ENCODE results near the gene ZNF668. TPM values are rescaled to one million over a fixed set of nuclear protein-coding genes. Genes with fewer than 3 reads are reported as not detected.

ZNF668 gene
- total RNA-seq, 1 donor from 2014 or later: 5.4 TPM

GRCh38 chr16:31094424-31095120 is 20.5 kb upstream of the ZNF668 start, which contains the start of gene VKORC1:
Gene VKORC1, minus strand, starts transcription at chr16:31094797. Its CDS starts 68 bp downstream, at chr16:31094729.
- H3K27ac ChIP-seq: peak within 1 kb of the TSS; percentile 73
- peaks cover 17% of the 10 kb centered on the region for H3K4me1 ChIP-seq
- H3K4me3 ChIP-seq: peak within 1 kb of the TSS; percentile 80 to 94
- intact Hi-C loops (cut with DNase I): no loop called here
- H3K27me3 ChIP-seq: no peaks in the 10 kb centered on the region
- H3K9me3 ChIP-seq: no peaks in the 10 kb centered on the region
- TF ChIP-seq CTCF (IDR thresholded peaks at IDR 0.05) (peak in 1 of 3 experiments; percentile 4), POLR2A (IDR thresholded peaks at IDR 0.05) (peak in 1 of 2 donors; percentile 47), POLR2AphosphoS5 (IDR thresholded peaks at IDR 0.05; ENCODE audit: insufficient read depth in 1 of 2, low read depth in 1 of 2) (peak; percentile 92 to 97)
- peak in 1 of 2 donors; percentile 96 for DNase-seq (ENCODE audit: extremely low spot score in 2 of 2)
- H3K36me3 ChIP-seq: peaks cover 0 to 7% of the 10 kb centered on the region in 2 donors

- Histone ChIP-seq H3K4me1 (peaks cover 17% of the 10 kb centered on the region), H3K9me3 (no peaks in the 10 kb centered on the region), H3K36me3 (peaks cover 0 to 7% of the 10 kb centered on the region in 2 donors), H3K27ac (peak overlapping the region; percentile 73), H3K27me3 (no peaks in the 10 kb centered on the region), H3K4me3 (peak overlapping the region; percentile 80 to 94)
- intact Hi-C loops (cut with DNase I): no loop called here
- DNase-seq (ENCODE audit: extremely low spot score in 2 of 2): no peak
- no peak for TF ChIP-seq POLR2AphosphoS5 (IDR thresholded peaks at IDR 0.05; ENCODE audit: insufficient read depth in 1 of 2, low read depth in 1 of 2)
- TF ChIP-seq CTCF (IDR thresholded peaks at IDR 0.05): no peak
- no peak for TF ChIP-seq POLR2A (IDR thresholded peaks at IDR 0.05)
Measured at GRCh38 chr16:31094088-31094423, 20.0 kb upstream of the ZNF668 start.

GRCh38 chr16:31093132-31093703 is 19.2 kb upstream of the ZNF668 start:
- Histone ChIP-seq H3K9me3 (no peaks in the 10 kb centered on the region), H3K4me1 (peaks cover 17% of the 10 kb centered on the region), H3K36me3 (peaks cover 0 to 7% of the 10 kb centered on the region in 2 donors), H3K4me3 (peak overlapping the region; percentile 80 to 94), H3K27ac (no peak overlapping the region), H3K27me3 (no peaks in the 10 kb centered on the region)
- DNase-seq (ENCODE audit: extremely low spot score in 2 of 2): no peak
- intact Hi-C loops (cut with DNase I): no loop called here
- TF ChIP-seq POLR2A (IDR thresholded peaks at IDR 0.05) (no peak), CTCF (IDR thresholded peaks at IDR 0.05) (no peak), POLR2AphosphoS5 (IDR thresholded peaks at IDR 0.05; ENCODE audit: insufficient read depth in 1 of 2, low read depth in 1 of 2) (no peak)

GRCh38 chr16:31092330-31092729 is 18.3 kb upstream of the ZNF668 start:
- no peak overlapping the region for H3K27ac ChIP-seq
- TF ChIP-seq POLR2AphosphoS5 (IDR thresholded peaks at IDR 0.05; ENCODE audit: insufficient read depth in 1 of 2, low read depth in 1 of 2) (no peak), POLR2A (IDR thresholded peaks at IDR 0.05) (no peak), CTCF (IDR thresholded peaks at IDR 0.05) (no peak)
- no peaks in the 10 kb centered on the region for H3K27me3 ChIP-seq
- no peak for DNase-seq (ENCODE audit: extremely low spot score in 2 of 2)
- H3K4me3 ChIP-seq: no peak overlapping the region
- peaks cover 17% of the 10 kb centered on the region for H3K4me1 ChIP-seq
- H3K9me3 ChIP-seq: no peaks in the 10 kb centered on the region
- intact Hi-C loops (cut with DNase I): no loop called here
- H3K36me3 ChIP-seq: peaks cover 0 to 10% of the 10 kb centered on the region in 2 donors

GRCh38 chr16:31090540-31090939 is 16.5 kb upstream of the ZNF668 start:
- peaks cover 17% of the 10 kb centered on the region for H3K4me1 ChIP-seq
- TF ChIP-seq POLR2A (IDR thresholded peaks at IDR 0.05) (no peak), POLR2AphosphoS5 (IDR thresholded peaks at IDR 0.05; ENCODE audit: insufficient read depth in 1 of 2, low read depth in 1 of 2) (no peak), CTCF (IDR thresholded peaks at IDR 0.05) (no peak)
- H3K36me3 ChIP-seq: peaks cover 0 to 12% of the 10 kb centered on the region in 2 donors
- intact Hi-C loops (cut with DNase I): no loop called here
- no peak overlapping the region for H3K27ac ChIP-seq
- H3K27me3 ChIP-seq: no peaks in the 10 kb centered on the region
- DNase-seq (ENCODE audit: extremely low spot score in 2 of 2): no peak
- no peak overlapping the region for H3K4me3 ChIP-seq
- H3K9me3 ChIP-seq: no peaks in the 10 kb centered on the region
